T-cell (primary cell): Measurements from ENCODE around the gene ZNF496. TPM values are rescaled to one million over a fixed set of nuclear protein-coding genes. Genes with fewer than 3 reads are reported as not detected.
A peak's percentile ranks its signal among the peaks of the same experiment; 100 is the strongest.

Source experiments
- ATAC-seq, 4 experiments: fragments of 200-7000 bp in 3 of 4; fragments of 150-1000 bp in 1 of 4; cut with Tn5 transposase; replicated peaks in 1 of 4; 1 replicate in 3 of 4; 2 replicates in 1 of 4; pipeline ENCODE4 v1.10.0; 2021; ENCODE audit warnings: moderate library complexity in 3 of 4, mild to moderate bottlenecking in 2 of 4, moderate number of reproducible peaks in 1 of 4
- CTCF ChIA-PET, 2 donors: fragments of 300-600 bp; sonication (Branson Sonifier 250); formaldehyde crosslinking; loops; one replicate each; lab custom pipeline; 2022; ENCODE audit warnings: antibody characterized with exemption in 2 of 2; lab: Charles Lee
- POLR2A ChIA-PET, 2 donors: fragments of 300-600 bp; sonication (Branson Sonifier 250); formaldehyde crosslinking; loops; one replicate each; lab custom pipeline; 2022; ENCODE audit warnings: antibody characterized with exemption in 2 of 2; lab: Charles Lee
- DNase-seq, 35 experiments: peaks; one replicate each; pipeline versions ENCODE4 v3.0.0 to v3.0.0-alpha.2; 2013 to 2023
- H3K27ac ChIP-seq: one replicate; pipeline ENCODE4 v1.5.1; 2013; ENCODE audit warnings: low read length
- H3K27me3 ChIP-seq, 2 experiments: replicated peaks in 1 of 2; 1 replicate in 1 of 2; 2 replicates in 1 of 2; pipeline versions ENCODE4 v1.6.1 to v1.7.0; 2013; ENCODE audit warnings: low read length in 1 of 2, mixed read lengths in 1 of 2; ENCODE audit not compliant: control insufficient read depth in 2 of 2, insufficient read depth in 2 of 2; ENCODE audit errors: extremely low read depth in 1 of 2
- H3K36me3 ChIP-seq, 2 donors: 1 replicate in 1 of 2; 2 replicates in 1 of 2; pipeline versions ENCODE4 v1.6.1 to v1.7.0; 2013; ENCODE audit warnings: low read length in 1 of 2; ENCODE audit not compliant: control insufficient read depth in 2 of 2, insufficient read depth in 1 of 2; ENCODE audit errors: extremely low read depth in 1 of 2
- H3K4me1 ChIP-seq, 2 experiments: 1 replicate in 1 of 2; 2 replicates in 1 of 2; pipeline versions ENCODE4 v1.6.1 to v1.7.0; 2013; ENCODE audit warnings: low read length in 2 of 2, mixed read lengths in 1 of 2; ENCODE audit not compliant: insufficient read depth in 2 of 2, control insufficient read depth in 1 of 2; ENCODE audit errors: extremely low read depth in 1 of 2
- H3K4me3 ChIP-seq, 2 donors: 1 replicate in 1 of 2; 2 replicates in 1 of 2; pipeline versions ENCODE4 v1.5.1 to v1.7.0; 2013; ENCODE audit warnings: mild to moderate bottlenecking in 2 of 2, low read length in 1 of 2, moderate library complexity in 1 of 2; ENCODE audit not compliant: control insufficient read depth in 1 of 2; ENCODE audit errors: extremely low read depth in 1 of 2
- H3K9me3 ChIP-seq: 2 replicates; pipeline ENCODE4 v1.7.0; 2013
- H3K27ac Mint-ChIP-seq, 2 donors: one replicate each; pipeline ENCODE4 v1.8.0; 2020 to 2021; ENCODE audit warnings: mild to moderate bottlenecking in 2 of 2, mixed read lengths in 2 of 2
- H3K27me3 Mint-ChIP-seq, 2 donors: one replicate each; pipeline ENCODE4 v1.8.0; 2021 to 2022; ENCODE audit warnings: mixed read lengths in 2 of 2
- H3K36me3 Mint-ChIP-seq: one replicate; pipeline ENCODE4 v1.8.0; 2021; ENCODE audit warnings: mixed read lengths
- H3K4me1 Mint-ChIP-seq, 3 donors: one replicate each; pipeline ENCODE4 v1.8.0; 2020 to 2022; ENCODE audit warnings: mixed read lengths in 3 of 3, mild to moderate bottlenecking in 1 of 3
- H3K4me3 Mint-ChIP-seq, 3 donors: one replicate each; pipeline ENCODE4 v1.8.0; 2020 to 2022; ENCODE audit warnings: mild to moderate bottlenecking in 3 of 3, mixed read lengths in 3 of 3, moderate library complexity in 3 of 3
- H3K9me3 Mint-ChIP-seq, 3 donors: one replicate each; pipeline ENCODE4 v1.8.0; 2020 to 2022; ENCODE audit warnings: mixed read lengths in 3 of 3
- WGBS: methylation state at CpG from one replicate; pipeline ENCODE4 v1.1.5; 2013; ENCODE audit warnings: missing lambda C conversion rate; ENCODE audit not compliant: insufficient coverage; 5-methylcytosine and 5-hydroxymethylcytosine counted together
- total RNA-seq, 35 experiments: library from RNA in 6 of 35; stranded (reverse) in 6 of 35; fragments of 120-200 nt in 1 of 35; gene quantifications; one replicate each; pipeline versions ENCODE4 v1.2.1 to v1.2.4 and lab custom pipeline; 2013 to 2026

ZNF496 gene
- total RNA-seq, 5 donors from 2014 or later (not counting 1 experiment from before 2014, with no cell fraction given), result 12.2 to 29.3 (median 23.6) TPM

DNA sequence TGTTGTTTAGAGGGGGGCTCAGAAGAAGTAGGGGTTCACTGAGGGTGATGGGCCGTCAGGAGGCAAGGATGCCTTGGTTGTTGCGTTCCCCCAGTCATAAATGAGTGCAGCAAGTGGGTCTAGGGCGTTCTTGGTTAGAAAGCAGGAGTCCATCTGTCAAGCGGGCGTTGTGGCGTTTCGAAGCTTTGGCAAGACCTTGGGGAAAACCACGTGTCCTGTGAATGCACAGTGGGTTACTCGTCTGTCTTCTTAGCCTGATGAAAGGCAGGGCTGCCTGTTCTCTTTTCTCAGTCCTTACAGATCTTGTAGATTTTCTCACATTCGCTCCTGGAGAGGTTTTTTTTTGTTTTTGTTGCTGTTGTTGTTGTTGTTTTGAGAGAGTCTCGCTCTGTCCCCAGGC, 6.3 kb upstream of the ZNF496 start:
- Histone ChIP-seq H3K4me3 (no peak overlapping the region), H3K36me3 (no peaks in the 10 kb centered on the region), H3K4me1 (no peaks in the 10 kb centered on the region), H3K27me3 (no peaks in the 10 kb centered on the region), H3K27ac (no peak overlapping the region), H3K9me3 (no peaks in the 10 kb centered on the region)
- Mint-ChIP-seq H3K36me3 (no peaks in the 10 kb centered on the region), H3K27me3 (no peaks in the 10 kb centered on the region), H3K9me3 (no peaks in the 10 kb centered on the region), H3K4me1 (peaks cover 4 to 28% (median 10%) of the 10 kb centered on the region in 3 donors), H3K4me3 (no peak overlapping the region), H3K27ac (no peak overlapping the region)
- ChIA-PET POLR2A (no interaction called here), CTCF (interaction anchor here in 1 of 2 donors (0.6 kb wide), 1 partner anchor 148 kb away, joined by 3 read pairs; no protein-coding TSS in a partner anchor)
- DNase-seq (no peak), ATAC-seq (no peak)
- WGBS, result 87% methylated on average over 10 of the region's 11 CpGs

DNA sequence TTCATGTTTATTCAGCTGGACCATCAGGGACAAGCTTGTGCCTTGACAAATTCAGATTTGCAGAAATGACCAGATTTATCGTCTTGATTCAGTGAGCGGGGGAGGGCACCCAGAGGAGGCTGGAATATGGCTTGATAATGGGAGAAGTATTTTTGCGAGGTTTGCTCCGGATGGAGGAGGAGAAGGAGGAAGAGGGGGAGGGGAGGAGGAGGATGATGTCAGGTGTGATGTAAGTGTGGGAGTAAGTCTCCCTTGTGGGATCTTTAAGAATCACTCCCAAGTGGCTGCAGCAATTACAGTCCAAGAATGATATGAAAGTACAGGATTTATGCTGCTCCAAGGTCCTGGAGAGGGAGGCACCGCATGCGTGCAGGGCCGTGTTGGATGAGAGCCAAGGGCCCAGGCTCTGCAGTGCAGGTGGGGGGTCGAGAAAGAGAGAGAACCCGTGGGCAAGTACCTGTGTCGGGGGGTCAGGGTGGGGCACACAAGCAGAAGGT, 5.6 kb upstream of the ZNF496 start:
- peaks cover 0 to 1% of the 10 kb centered on the region in 2 experiments for H3K27me3 ChIP-seq
- CTCF ChIA-PET, result interaction anchor here in 1 of 2 donors (0.5 kb wide), 1 partner anchor 773 kb away, joined by 3 read pairs; no protein-coding TSS in a partner anchor
- Mint-ChIP-seq H3K27ac (no peak overlapping the region), H3K4me3 (no peak overlapping the region), H3K4me1 (peaks cover 6 to 34% (median 14%) of the 10 kb centered on the region in 3 donors), H3K27me3 (no peaks in the 10 kb centered on the region), H3K9me3 (no peaks in the 10 kb centered on the region), H3K36me3 (no peaks in the 10 kb centered on the region)
- H3K4me1 ChIP-seq, result peaks cover 0 to 4% of the 10 kb centered on the region in 2 experiments
- H3K36me3 ChIP-seq, result no peaks in the 10 kb centered on the region
- no peak overlapping the region for H3K27ac ChIP-seq
- POLR2A ChIA-PET, result no interaction called here
- WGBS, result 93% methylated on average over 10 of the region's 10 CpGs
- no peak for DNase-seq
- ATAC-seq, result no peak
- no peaks in the 10 kb centered on the region for H3K9me3 ChIP-seq
- H3K4me3 ChIP-seq, result no peak overlapping the region

DNA sequence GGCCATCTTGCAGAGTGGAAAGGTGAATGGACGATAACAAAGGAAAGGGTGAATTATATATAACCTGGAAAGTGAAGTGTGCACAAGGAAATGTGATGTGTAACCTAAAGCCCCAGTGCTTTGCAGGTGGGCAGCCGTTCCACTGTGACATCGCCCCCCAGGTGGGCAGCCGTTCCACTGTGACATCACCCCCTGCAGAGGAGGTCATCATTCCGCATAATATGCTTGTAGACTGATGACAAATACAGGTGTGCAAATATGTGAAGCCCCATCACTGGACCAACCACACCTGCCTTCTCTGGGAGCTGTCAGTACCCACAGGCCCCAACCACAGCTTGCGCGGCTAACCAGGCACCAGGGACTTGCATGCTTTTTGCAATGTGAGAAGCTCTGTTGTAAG, 4.7 kb upstream of the ZNF496 start:
- H3K27me3 Mint-ChIP-seq, result no peaks in the 10 kb centered on the region
- ChIA-PET CTCF (no interaction called here), POLR2A (no interaction called here)
- H3K9me3 Mint-ChIP-seq, result no peaks in the 10 kb centered on the region
- DNase-seq, result no peak
- H3K27ac Mint-ChIP-seq, result no peak overlapping the region
- Histone ChIP-seq H3K4me1 (peaks cover 0 to 5% of the 10 kb centered on the region in 2 experiments), H3K4me3 (no peak overlapping the region), H3K27ac (no peak overlapping the region), H3K9me3 (no peaks in the 10 kb centered on the region), H3K27me3 (peaks cover 0 to 2% of the 10 kb centered on the region in 2 experiments), H3K36me3 (no peaks in the 10 kb centered on the region)
- H3K4me1 Mint-ChIP-seq, result peaks cover 6 to 34% (median 15%) of the 10 kb centered on the region in 3 donors
- no peak overlapping the region for H3K4me3 Mint-ChIP-seq
- no peak for ATAC-seq
- WGBS, result 84% methylated on average over 3 of the region's 7 CpGs
- no peaks in the 10 kb centered on the region for H3K36me3 Mint-ChIP-seq

DNA sequence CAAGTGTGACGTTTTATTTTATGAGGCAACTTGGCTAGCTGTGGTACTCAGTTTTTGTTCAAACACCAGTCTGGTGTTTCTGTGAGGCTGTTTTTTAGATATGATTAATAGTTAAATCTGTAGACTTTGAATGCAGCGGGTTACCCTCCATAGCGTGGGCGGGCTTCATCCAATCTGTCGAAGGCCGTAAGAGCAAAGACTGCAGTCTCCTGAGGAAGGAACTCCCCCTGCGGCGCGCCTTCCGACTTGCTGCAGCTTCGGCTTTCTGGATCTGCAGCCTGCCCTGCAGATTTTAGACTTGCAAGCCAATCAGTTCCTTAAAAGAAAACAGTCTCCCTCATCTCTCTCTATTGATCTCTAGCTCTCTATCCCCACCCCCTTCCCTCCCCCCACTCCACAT, 4.2 kb upstream of the ZNF496 start:
- Mint-ChIP-seq H3K4me1 (peaks cover 6 to 34% (median 15%) of the 10 kb centered on the region in 3 donors), H3K36me3 (no peaks in the 10 kb centered on the region), H3K27ac (no peak overlapping the region), H3K9me3 (no peaks in the 10 kb centered on the region), H3K27me3 (no peaks in the 10 kb centered on the region), H3K4me3 (no peak overlapping the region)
- Histone ChIP-seq H3K4me1 (peaks cover 0 to 5% of the 10 kb centered on the region in 2 experiments), H3K27me3 (peaks cover 0 to 2% of the 10 kb centered on the region in 2 experiments), H3K4me3 (no peak overlapping the region), H3K36me3 (no peaks in the 10 kb centered on the region), H3K27ac (no peak overlapping the region), H3K9me3 (no peaks in the 10 kb centered on the region)
- DNase-seq (no peak), ATAC-seq (no peak)
- WGBS, result 69% methylated on average over 9 of the region's 11 CpGs
- ChIA-PET CTCF (interaction anchor here in 1 of 2 donors (0.5 to 0.9 kb wide), 2 partner anchors 54 to 154 kb away, joined by 7 read pairs; no protein-coding TSS in a partner anchor), POLR2A (interaction anchor here in 1 of 2 donors (0.5 kb wide), 1 partner anchor 39 kb away, joined by 3 read pairs; no protein-coding TSS in a partner anchor)

DNA sequence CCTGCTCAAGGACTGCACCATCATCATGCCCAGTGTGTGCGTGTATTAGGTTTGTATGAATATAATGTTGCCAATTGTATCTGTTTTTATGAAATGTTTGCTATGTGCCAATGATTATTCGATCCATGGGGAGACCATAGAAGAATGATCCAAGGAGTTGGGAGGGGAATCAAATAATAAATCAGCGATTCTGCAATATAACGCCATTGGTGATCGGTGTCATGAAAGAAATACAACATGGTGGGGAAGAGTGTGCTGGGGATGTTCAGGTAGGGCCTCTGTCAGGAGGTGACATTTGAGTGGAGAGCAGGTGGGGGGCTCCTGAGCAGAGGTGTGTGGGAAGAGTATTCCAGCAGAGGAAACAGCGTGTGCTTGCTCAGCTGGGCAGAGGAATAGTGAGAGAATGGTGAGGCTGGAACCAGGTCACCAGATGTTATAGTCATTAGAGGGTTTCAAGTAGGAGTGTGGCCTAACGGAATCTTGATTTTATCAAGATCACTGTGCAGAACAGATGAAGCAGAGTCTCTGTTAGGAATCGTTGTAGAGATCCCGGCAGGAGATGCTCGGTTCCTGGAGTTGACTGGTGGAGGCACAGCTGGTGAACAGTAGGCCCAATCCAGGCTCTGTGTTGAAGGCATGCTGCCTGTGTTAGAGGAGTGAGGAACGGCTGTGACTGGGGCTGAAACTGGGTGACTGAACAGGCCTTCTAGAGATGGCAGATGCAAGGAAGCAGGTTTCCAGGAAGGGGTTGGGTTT, 2.9 kb upstream of the ZNF496 start:
- WGBS, result 85% methylated on average over 11 of the region's 11 CpGs
- POLR2A ChIA-PET, result no interaction called here

DNA sequence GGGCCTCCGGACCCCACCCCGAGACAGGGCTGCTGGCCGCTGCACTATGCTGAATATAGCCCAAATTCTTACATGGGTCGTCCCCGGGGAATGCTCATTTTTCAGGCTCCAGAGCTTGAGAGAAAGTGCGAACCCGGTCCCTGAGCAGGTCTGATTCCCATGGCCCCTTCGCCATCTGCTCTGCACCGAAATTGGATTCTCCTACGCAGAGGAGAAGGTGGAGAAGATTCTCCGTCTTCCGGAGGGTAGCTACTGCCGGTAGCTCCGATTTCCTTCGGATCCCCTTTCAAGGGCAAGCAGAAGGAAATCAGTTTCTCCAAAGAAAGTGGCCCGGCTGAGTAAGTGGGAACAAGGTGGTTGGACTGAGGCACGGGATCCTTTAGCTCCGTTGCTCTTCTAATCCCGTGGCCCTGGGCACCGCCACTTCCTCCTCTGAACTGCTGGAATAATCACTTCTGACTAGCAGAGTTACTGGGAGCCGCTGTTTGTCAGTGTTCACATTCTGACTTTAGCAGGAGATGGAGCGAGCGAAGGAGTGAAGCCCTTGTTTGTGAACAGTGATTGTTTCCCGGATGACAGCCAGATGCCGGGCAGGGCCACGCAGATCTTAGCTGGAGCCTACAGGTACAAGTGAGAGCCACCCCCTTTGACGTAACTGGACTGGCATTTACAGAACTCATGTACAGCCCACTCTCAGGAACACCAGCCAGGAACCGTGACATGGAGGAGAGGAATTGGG, 1.1 kb upstream of the ZNF496 start:
- H3K4me1 Mint-ChIP-seq, result peaks cover 14 to 47% (median 29%) of the 10 kb centered on the region in 3 donors
- no peaks in the 10 kb centered on the region for H3K9me3 Mint-ChIP-seq
- DNase-seq (no peak), ATAC-seq (no peak)
- ChIA-PET POLR2A (no interaction called here), CTCF (interaction anchor here in 1 of 2 donors (0.6 kb wide), 1 partner anchor 11 kb away, joined by 4 read pairs; no protein-coding TSS in a partner anchor)
- H3K4me3 Mint-ChIP-seq, result peak overlapping the region; percentile 70 to 73 (median 72)
- Histone ChIP-seq H3K9me3 (no peaks in the 10 kb centered on the region), H3K27me3 (peaks cover 0 to 6% of the 10 kb centered on the region in 2 experiments), H3K27ac (no peak overlapping the region), H3K4me3 (peak overlapping the region; percentile 5 to 85), H3K36me3 (peaks cover 9 to 13% of the 10 kb centered on the region in 2 donors), H3K4me1 (peaks cover 11 to 29% of the 10 kb centered on the region in 2 experiments)
- no peaks in the 10 kb centered on the region for H3K27me3 Mint-ChIP-seq
- H3K27ac Mint-ChIP-seq, result peak overlapping the region; percentile 23 to 71
- 67% methylated on average over 17 of the region's 28 CpGs for WGBS
- H3K36me3 Mint-ChIP-seq, result peaks cover 5% of the 10 kb centered on the region

More for the DNA sequence above, 2.9 kb upstream of the ZNF496 start:
- Mint-ChIP-seq H3K27ac (peak overlapping the region in 1 of 2 donors; percentile 35), H3K9me3 (no peaks in the 10 kb centered on the region), H3K36me3 (no peaks in the 10 kb centered on the region), H3K4me3 (no peak overlapping the region), H3K27me3 (no peaks in the 10 kb centered on the region), H3K4me1 (peaks cover 14 to 42% (median 23%) of the 10 kb centered on the region in 3 donors)
- Histone ChIP-seq H3K27me3 (peaks cover 0 to 6% of the 10 kb centered on the region in 2 experiments), H3K27ac (no peak overlapping the region), H3K36me3 (peaks cover 0 to 2% of the 10 kb centered on the region in 2 donors), H3K9me3 (no peaks in the 10 kb centered on the region), H3K4me3 (no peak overlapping the region), H3K4me1 (peaks cover 4 to 17% of the 10 kb centered on the region in 2 experiments)
- no peak for ATAC-seq
- no peak for DNase-seq
- CTCF ChIA-PET, result interaction anchor here in 1 of 2 donors (0.9 kb wide), 1 partner anchor 56 kb away, joined by 7 read pairs; no protein-coding TSS in a partner anchor
